Fibroblast of the aortic adventitia (primary cell): ENCODE data around the gene TEX53. TPM values are rescaled to one million over a fixed set of nuclear protein-coding genes. Genes with fewer than 3 reads are reported as not detected.
A peak's percentile ranks its signal among the peaks of the same experiment; 100 is the strongest.

Source experiments
- DNase-seq: peaks from one replicate; pipeline ENCODE4 v3.0.0-alpha.2; 2010; ENCODE audit warnings: low read depth
- H3K4me3 ChIP-seq: 2 replicates; pipeline ENCODE4 v1.5.1; 2011; ENCODE audit warnings: low read depth, mild to moderate bottlenecking, control low read depth, low read length, moderate library complexity
- total RNA-seq: library from RNA; depleted of rRNA; stranded (reverse); fragments of >200 nt; gene quantifications from 2 replicates; pipeline ENCODE4 v1.2.3, GENCODE V29; 2012; ENCODE audit warnings: low replicate concordance
- TF ChIP-seq, protein P1 (sequence below): IDR thresholded peaks from 2 replicates; pipeline ENCODE4 v1.5.1; 2011; ENCODE audit warnings: mild to moderate bottlenecking, low read length, control low read depth, inconsistent platforms; ENCODE audit not compliant: insufficient read depth

The TEX53 gene
- total RNA-seq, 1 donor: not detected

DNA sequence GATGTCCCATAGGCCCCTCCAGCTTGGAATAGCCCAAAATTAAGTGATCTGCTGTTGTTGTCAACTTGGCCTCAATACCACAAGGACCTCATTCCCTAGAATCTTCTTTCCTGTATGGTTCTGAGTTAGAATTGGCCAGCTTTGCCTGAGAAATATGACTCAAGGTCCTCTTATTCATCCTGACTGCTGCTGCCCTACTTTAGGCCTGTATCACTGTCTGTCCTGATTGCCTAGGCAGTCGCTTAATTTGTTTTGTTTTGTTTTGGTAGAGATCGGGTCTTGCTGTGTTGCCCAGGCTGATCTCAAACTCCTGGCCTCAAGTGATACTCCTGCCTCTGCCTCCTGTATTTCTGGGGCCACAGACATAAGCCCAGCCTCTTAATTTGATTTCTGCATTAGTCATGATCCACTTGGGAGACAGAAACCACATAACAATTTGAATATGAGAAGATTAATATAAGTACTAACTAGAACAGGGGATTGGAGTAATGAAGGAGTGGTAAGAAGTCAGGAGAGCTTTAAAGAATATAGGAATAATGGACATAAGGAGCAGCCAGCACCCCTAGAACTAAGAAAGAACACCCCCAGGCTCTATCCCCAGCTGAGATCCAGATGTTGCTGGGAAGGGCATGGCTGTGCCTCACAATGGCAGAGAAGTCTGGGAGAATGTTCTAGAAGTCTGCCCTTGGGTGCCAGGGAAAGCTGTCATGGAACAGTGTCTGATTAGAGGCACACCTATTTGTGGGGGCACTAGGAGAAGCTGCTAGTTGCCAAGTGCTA, 4.6 kb downstream of the TEX53 start:
- no peak overlapping the region for H3K4me3 ChIP-seq
- DNase-seq: peak; percentile 40
- TF ChIP-seq, protein P1, sequence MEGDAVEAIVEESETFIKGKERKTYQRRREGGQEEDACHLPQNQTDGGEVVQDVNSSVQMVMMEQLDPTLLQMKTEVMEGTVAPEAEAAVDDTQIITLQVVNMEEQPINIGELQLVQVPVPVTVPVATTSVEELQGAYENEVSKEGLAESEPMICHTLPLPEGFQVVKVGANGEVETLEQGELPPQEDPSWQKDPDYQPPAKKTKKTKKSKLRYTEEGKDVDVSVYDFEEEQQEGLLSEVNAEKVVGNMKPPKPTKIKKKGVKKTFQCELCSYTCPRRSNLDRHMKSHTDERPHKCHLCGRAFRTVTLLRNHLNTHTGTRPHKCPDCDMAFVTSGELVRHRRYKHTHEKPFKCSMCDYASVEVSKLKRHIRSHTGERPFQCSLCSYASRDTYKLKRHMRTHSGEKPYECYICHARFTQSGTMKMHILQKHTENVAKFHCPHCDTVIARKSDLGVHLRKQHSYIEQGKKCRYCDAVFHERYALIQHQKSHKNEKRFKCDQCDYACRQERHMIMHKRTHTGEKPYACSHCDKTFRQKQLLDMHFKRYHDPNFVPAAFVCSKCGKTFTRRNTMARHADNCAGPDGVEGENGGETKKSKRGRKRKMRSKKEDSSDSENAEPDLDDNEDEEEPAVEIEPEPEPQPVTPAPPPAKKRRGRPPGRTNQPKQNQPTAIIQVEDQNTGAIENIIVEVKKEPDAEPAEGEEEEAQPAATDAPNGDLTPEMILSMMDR: no peak

DNA sequence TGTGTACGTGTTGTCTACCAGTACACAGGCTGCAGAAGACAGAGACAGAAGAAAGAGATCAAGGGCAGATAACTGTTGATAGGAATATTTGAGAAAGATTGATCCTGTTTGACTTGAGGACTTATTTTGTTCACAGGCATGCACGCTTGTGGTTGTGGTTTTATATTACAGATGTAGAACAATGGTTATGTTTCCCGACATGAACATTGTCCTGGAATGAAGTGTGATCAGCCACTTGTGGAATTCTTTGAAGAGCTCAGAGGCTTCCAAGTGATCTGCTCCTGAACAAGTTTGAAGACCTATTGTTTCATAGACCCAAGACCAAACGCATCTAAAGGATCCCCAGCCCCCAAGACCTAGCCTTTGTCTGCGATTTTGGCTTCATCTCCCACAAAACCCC, 13.7 kb downstream of the TEX53 start:
- DNase-seq: peak; percentile 8
- no peak overlapping the region for H3K4me3 ChIP-seq
- TF ChIP-seq, protein P1: no peak

DNA sequence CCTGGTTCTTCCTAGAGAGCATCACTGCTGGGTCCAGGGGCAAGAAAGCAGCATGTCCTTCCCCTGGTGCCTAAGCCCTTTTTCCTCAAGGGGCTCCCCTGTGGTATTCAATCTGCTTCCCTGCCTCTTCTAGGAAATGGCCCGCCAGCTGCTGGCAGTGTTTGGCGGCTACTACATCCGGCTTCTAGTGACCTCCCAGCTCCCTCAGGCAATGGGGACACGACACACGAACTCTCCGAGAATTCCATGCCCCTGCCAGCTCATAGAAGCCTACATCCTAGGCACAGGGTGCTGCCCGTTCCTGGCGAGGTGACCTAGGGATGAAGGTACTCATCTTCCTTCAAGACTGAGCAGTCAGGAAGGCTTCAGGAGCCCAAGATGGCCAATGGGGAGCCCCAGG, 14.6 kb downstream of the TEX53 start:
- H3K4me3 ChIP-seq: no peak overlapping the region
- DNase-seq: no peak
- TF ChIP-seq, protein P1: no peak

DNA sequence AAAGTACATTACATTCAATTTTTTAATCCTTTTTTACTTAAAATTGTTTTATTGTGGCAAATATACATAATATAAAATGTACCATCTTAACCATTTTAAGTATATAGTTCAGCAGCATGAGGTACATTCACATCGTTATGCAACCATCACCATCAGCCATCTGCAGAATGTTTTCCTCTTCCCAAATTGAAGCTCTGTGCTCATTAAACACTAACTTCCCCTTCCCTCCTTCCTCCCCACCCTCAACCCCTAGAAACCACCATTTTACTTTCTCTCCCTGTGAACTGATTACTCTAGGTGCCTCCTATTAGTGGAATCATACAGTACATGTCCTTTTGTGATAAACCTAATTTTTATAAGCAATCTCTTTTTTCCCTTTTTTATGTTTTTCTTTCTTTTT, 15.6 kb downstream of the TEX53 start:
- no peak overlapping the region for H3K4me3 ChIP-seq
- TF ChIP-seq, protein P1: no peak
- DNase-seq: no peak

DNA sequence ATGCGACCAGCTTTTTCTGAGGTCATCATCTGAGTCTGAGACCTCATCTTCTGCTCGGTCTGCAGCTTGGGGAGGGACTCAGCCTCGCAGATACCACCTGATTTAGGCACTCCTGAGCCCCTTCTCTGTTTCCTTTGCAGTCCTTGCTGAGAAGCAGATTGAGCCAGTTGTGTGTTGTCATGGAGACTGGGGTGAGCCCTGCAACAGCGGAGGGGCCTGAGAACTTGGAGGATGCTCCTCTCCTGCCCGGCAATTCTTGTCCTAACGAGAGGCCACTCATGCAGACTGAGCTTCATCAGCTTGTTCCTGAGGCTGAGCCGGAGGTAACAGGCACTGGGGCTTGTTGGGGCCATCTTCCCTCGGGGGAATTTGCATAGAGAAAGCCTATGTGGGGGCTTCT, 19.2 kb downstream of the TEX53 start:
- no peak overlapping the region for H3K4me3 ChIP-seq
- TF ChIP-seq, protein P1: no peak
- no peak for DNase-seq

DNA sequence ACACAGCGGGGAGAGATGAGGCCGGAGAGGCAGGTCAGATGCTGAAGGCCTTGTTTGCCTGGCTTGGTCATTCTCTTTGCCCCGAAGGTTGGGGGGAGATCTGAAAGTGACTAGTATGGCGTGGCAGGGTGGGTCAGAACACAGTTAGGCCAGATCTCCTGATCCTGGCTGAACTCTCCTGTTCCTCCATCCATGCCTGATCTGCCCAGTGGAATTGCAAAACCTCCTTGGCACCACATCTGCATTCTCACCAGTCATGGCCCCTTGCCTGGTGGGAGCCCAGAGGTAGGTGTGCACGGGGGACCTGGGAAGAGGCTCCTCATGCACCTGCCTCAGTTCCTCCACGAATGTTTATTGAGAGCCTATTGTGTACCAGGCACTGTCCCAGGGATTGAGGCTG, 23.2 kb downstream of the TEX53 start:
- DNase-seq: no peak
- TF ChIP-seq, protein P1: no peak
- H3K4me3 ChIP-seq: no peak overlapping the region
